Neural progenitor cell (in vitro differentiated cells): Measurements from ENCODE around the gene PACRG. TPM values are rescaled to one million over a fixed set of nuclear protein-coding genes. Genes with fewer than 3 reads are reported as not detected.

ENCODE experiments used
- DNase-seq: peaks from one replicate; pipeline ENCODE4 v3.0.0-alpha.2; 2016; ENCODE audit warnings: low spot score
- H2AFZ ChIP-seq: fragments of 200-600 bp; sonication (generic); replicated peaks from 2 replicates; pipeline ENCODE4 v1.6.1; 2016; ENCODE audit warnings: antibody characterized with exemption
- H3F3A ChIP-seq: fragments of 200-600 bp; sonication (generic); 2 replicates; pipeline ENCODE4 v1.6.1; 2016; ENCODE audit warnings: antibody characterized with exemption, low read depth
- H3K27ac ChIP-seq: fragments of 200-600 bp; sonication (generic); 2 replicates; pipeline ENCODE4 v1.5.1; 2016; ENCODE audit warnings: mild to moderate bottlenecking
- H3K27me3 ChIP-seq: fragments of 200-600 bp; sonication (generic); 2 replicates; pipeline ENCODE4 v1.6.1; 2016; ENCODE audit warnings: mild to moderate bottlenecking, moderate library complexity
- H3K36me3 ChIP-seq: fragments of 200-600 bp; sonication (generic); 2 replicates; pipeline ENCODE4 v1.5.1; 2016
- H3K4me1 ChIP-seq: fragments of 200-600 bp; sonication (generic); 2 replicates; pipeline ENCODE4 v1.6.1; 2016; ENCODE audit warnings: mixed run types
- H3K4me2 ChIP-seq: fragments of 200-600 bp; sonication (generic); 2 replicates; pipeline ENCODE4 v1.6.1; 2016
- H3K4me3 ChIP-seq: fragments of 200-600 bp; sonication (generic); 2 replicates; pipeline ENCODE4 v1.5.1; 2016
- H3K79me2 ChIP-seq: fragments of 200-600 bp; sonication (generic); 2 replicates; pipeline ENCODE4 v1.6.1; 2016; ENCODE audit warnings: low read depth
- H3K9ac ChIP-seq: fragments of 200-600 bp; sonication (generic); 2 replicates; pipeline ENCODE4 v1.6.1; 2016
- H3K9me3 ChIP-seq: fragments of 200-600 bp; sonication (generic); 2 replicates; pipeline ENCODE4 v1.5.1; 2016; ENCODE audit warnings: low read depth
- H4K20me1 ChIP-seq: fragments of 200-600 bp; sonication (generic); 2 replicates; pipeline ENCODE4 v1.6.1; 2016; ENCODE audit warnings: low read depth
- H3K27ac Mint-ChIP-seq: 3 replicates; pipeline ENCODE4 v1.8.0; 2021; ENCODE audit warnings: mixed read lengths
- H3K27me3 Mint-ChIP-seq: 2 replicates; pipeline ENCODE4 v1.8.0; 2022; ENCODE audit warnings: low read depth, mild to moderate bottlenecking, inconsistent platforms, moderate library complexity, mixed read lengths; ENCODE audit not compliant: insufficient read depth
- H3K36me3 Mint-ChIP-seq: 3 replicates; pipeline ENCODE4 v1.8.0; 2021; ENCODE audit warnings: mixed read lengths
- H3K4me1 Mint-ChIP-seq: 3 replicates; pipeline ENCODE4 v1.8.0; 2021; ENCODE audit warnings: mixed read lengths
- H3K4me3 Mint-ChIP-seq: 3 replicates; pipeline ENCODE4 v1.8.0; 2021; ENCODE audit warnings: mild to moderate bottlenecking, moderate library complexity, mixed read lengths
- H3K9me3 Mint-ChIP-seq: 3 replicates; pipeline ENCODE4 v1.8.0; 2020; ENCODE audit warnings: mixed read lengths
- CTCF ChIP-seq: fragments of 200-600 bp; sonication (generic); IDR thresholded peaks from 2 replicates; pipeline ENCODE4 v1.5.1; 2017; ENCODE audit warnings: antibody characterized with exemption, mild to moderate bottlenecking
- EZH2 ChIP-seq: fragments of 200-600 bp; sonication (generic); IDR thresholded peaks from 2 replicates; pipeline ENCODE4 v1.6.1; 2017; ENCODE audit warnings: antibody characterized with exemption, mild to moderate bottlenecking, moderate library complexity
- EZH2phosphoT487 ChIP-seq: fragments of 200-600 bp; sonication (generic); IDR thresholded peaks from 2 replicates; pipeline ENCODE4 v1.6.1; 2017; ENCODE audit warnings: antibody characterized with exemption
- total RNA-seq: library from RNA; depleted of rRNA; stranded (reverse); fragments of >200 nt; gene quantifications from 2 replicates; pipeline ENCODE4 v1.2.3, GENCODE V29; 2015; ENCODE audit warnings: low replicate concordance

The PACRG gene
- total RNA-seq, 1 donor from 2014 or later = 0.30 TPM

- peaks cover 18% of the 10 kb centered on the region for H3K4me1 Mint-ChIP-seq
- H3K27me3 Mint-ChIP-seq = no peaks in the 10 kb centered on the region
- peaks cover 22% of the 10 kb centered on the region for H3K4me1 ChIP-seq
- TF ChIP-seq EZH2 = no peak
- TF ChIP-seq EZH2phosphoT487 = no peak
- TF ChIP-seq CTCF = no peak
- H3K79me2 ChIP-seq = no peaks in the 10 kb centered on the region
- H3K36me3 ChIP-seq = no peaks in the 10 kb centered on the region
- DNase-seq = no peak
- H3K36me3 Mint-ChIP-seq = no peaks in the 10 kb centered on the region
- no peaks in the 10 kb centered on the region for H3K9me3 ChIP-seq
- H3K4me2 ChIP-seq = peak overlapping the region; percentile 62
- H3K27me3 ChIP-seq = no peaks in the 10 kb centered on the region
- no peaks in the 10 kb centered on the region for H3K9me3 Mint-ChIP-seq
- no peaks in the 10 kb centered on the region for H4K20me1 ChIP-seq
- H3K9ac ChIP-seq = no peak overlapping the region
- H3K4me3 ChIP-seq = no peak overlapping the region
- no peak overlapping the region for H3K4me3 Mint-ChIP-seq
- no peak overlapping the region for H3K27ac Mint-ChIP-seq
- H2AFZ ChIP-seq = no peak overlapping the region
- peaks cover 19% of the 10 kb centered on the region for H3F3A ChIP-seq
- H3K27ac ChIP-seq = peak overlapping the region; percentile 80
These were observed 280.4 kb downstream of the PACRG start for GRCh38 chr6:163008186-163008585.

GRCh38 chr6:163008626-163009025 lies 280.9 kb downstream of the PACRG start:
- Mint-ChIP-seq H3K9me3 (no peaks in the 10 kb centered on the region), H3K4me3 (no peak overlapping the region), H3K36me3 (no peaks in the 10 kb centered on the region), H3K27me3 (no peaks in the 10 kb centered on the region), H3K27ac (no peak overlapping the region), H3K4me1 (peaks cover 18% of the 10 kb centered on the region)
- TF ChIP-seq CTCF (no peak), EZH2 (no peak), EZH2phosphoT487 (no peak)
- H4K20me1 ChIP-seq = no peaks in the 10 kb centered on the region
- H3K9me3 ChIP-seq = no peaks in the 10 kb centered on the region
- peak; percentile 20 for DNase-seq
- no peak overlapping the region for H3K4me3 ChIP-seq
- H3K27ac ChIP-seq = peak overlapping the region; percentile 80
- H3K9ac ChIP-seq = no peak overlapping the region
- peak overlapping the region; percentile 14 for H2AFZ ChIP-seq
- H3K79me2 ChIP-seq = no peaks in the 10 kb centered on the region
- H3K36me3 ChIP-seq = no peaks in the 10 kb centered on the region
- peaks cover 19% of the 10 kb centered on the region for H3F3A ChIP-seq
- peaks cover 22% of the 10 kb centered on the region for H3K4me1 ChIP-seq
- no peaks in the 10 kb centered on the region for H3K27me3 ChIP-seq
- peak overlapping the region; percentile 62 for H3K4me2 ChIP-seq

GRCh38 chr6:163010145-163010544 lies 282.4 kb downstream of the PACRG start:
- no peaks in the 10 kb centered on the region for H3K9me3 ChIP-seq
- DNase-seq = no peak

More at GRCh38 chr6:163010145-163010544, 282.4 kb downstream of the PACRG start:
- Mint-ChIP-seq H3K36me3 (no peaks in the 10 kb centered on the region), H3K27me3 (no peaks in the 10 kb centered on the region), H3K4me3 (peak overlapping the region; percentile 64), H3K27ac (no peak overlapping the region), H3K4me1 (peaks cover 18% of the 10 kb centered on the region), H3K9me3 (peaks cover 5% of the 10 kb centered on the region)
- Histone ChIP-seq H2AFZ (no peak overlapping the region), H3K36me3 (no peaks in the 10 kb centered on the region), H3K4me3 (no peak overlapping the region), H3K4me2 (no peak overlapping the region), H4K20me1 (no peaks in the 10 kb centered on the region), H3K27me3 (no peaks in the 10 kb centered on the region), H3K9ac (no peak overlapping the region), H3K4me1 (peaks cover 22% of the 10 kb centered on the region), H3K27ac (no peak overlapping the region), H3F3A (peaks cover 19% of the 10 kb centered on the region), H3K79me2 (no peaks in the 10 kb centered on the region)
- TF ChIP-seq CTCF (no peak), EZH2phosphoT487 (no peak), EZH2 (no peak)
